ENCODE data around the gene NXNL1.
"Not testable (repeated sequence)": the region's sequence is repeated elsewhere in the genome, so short reads cannot be mapped to it uniquely, and the experiment has no call there.

The NXNL1 gene, protein sequence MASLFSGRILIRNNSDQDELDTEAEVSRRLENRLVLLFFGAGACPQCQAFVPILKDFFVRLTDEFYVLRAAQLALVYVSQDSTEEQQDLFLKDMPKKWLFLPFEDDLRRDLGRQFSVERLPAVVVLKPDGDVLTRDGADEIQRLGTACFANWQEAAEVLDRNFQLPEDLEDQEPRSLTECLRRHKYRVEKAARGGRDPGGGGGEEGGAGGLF

DNA sequence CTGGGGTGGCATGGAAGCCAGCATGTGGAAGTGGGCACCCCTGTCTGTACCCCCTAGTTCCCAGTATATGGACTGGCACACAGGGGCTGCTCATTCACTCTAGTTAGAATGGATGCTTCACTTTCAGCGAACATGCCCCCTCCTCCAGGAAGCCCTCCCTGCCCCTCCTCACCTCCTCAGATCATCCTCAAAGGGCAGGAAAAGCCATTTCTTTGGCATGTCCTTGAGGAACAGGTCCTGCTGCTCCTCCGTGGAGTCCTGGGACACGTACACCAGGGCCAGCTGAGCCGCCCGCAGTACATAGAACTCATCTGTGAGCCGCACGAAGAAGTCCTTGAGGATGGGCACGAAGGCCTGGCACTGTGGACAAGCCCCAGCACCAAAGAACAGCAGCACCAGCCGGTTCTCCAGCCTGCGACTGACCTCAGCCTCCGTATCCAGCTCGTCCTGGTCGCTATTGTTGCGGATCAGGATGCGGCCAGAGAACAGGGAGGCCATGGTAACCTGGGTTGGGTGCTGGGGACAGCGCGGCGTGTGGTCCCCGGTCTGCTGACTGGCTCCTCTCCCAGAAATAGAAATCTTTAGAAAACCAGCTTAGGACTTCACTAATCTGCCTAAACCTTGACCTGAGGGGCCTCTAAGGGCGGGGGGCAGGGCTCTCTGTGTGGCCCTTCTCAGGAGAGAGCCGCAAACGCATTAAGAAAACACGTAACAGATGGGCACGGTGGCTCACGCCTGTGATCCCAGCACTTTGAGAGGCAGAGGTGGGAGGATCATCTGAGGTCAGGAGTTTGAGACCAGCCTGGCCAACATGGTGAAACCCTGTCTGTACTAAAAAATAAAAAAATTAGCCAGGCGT is at the start of gene NXNL1:
Gene NXNL1, minus strand, starts transcription at position 555 of the 859 bp plus-strand sequence. Its CDS starts 57 bp downstream, at position 498.
- no peak for DNase-seq (ENCODE audit: low read depth)

DNA sequence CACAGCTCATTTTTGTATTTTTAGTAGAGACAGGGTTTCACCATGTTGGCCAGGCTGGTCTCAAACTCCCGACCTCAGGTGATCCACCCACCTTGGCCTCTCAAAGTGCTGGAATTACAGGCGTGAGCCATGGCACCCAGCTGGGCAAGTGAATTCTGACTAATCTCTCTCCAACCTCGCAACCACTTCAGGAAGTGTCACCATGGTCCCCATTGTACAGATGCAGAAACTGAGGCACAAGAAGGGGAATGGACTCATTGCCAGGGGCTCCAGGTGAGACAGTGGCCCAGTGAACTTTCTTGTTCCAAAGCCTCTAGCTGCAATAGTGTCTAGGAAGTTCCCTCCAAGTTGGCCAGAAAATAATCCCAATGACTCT is 47.8 kb upstream of the NXNL1 start:
- not testable (repeated sequence) for DNase-seq (ENCODE audit: low read depth)

DNA sequence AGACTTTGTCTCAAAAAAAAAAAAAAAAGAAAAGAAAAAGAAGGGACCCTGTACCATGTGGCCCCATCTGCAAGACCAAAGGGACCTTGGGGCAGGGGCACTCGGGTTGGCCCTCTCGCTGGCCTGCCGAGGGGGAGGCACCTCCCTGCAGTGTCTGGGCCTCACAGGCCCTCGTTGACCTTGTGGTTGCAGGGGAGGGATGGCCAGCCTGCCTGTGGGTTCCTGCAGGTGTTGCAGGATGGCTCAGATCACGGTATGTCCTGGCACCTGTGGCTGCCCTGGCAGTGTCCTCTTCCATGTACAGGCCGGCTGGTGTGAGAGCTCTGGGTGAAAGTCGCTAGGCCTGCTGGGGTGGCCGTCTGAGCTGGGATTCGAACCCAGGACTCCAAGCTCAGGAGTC is 46.0 kb upstream of the NXNL1 start:
- DNase-seq (ENCODE audit: low read depth): no peak

DNA sequence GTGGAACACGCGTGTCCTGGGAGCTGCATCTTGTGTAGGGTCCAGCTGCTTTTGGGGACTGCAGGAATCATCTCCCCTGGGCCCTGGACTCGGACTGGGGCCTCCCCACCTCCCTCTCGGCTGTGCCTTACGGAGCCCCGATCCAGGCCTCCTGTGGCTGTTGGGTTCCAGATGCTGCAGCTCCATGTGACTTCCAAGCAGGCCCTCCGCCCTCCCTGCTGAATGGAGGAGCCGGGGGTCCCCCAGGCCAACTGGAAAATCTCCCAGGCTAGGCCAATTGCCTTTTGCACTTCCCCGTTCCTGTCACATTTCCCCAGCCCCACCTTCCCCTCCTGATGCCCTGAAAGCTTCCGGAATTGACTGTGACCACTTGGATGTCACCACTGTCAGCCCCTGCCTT is 44.5 kb upstream of the NXNL1 start:
- no peak for DNase-seq (ENCODE audit: low read depth)

DNA sequence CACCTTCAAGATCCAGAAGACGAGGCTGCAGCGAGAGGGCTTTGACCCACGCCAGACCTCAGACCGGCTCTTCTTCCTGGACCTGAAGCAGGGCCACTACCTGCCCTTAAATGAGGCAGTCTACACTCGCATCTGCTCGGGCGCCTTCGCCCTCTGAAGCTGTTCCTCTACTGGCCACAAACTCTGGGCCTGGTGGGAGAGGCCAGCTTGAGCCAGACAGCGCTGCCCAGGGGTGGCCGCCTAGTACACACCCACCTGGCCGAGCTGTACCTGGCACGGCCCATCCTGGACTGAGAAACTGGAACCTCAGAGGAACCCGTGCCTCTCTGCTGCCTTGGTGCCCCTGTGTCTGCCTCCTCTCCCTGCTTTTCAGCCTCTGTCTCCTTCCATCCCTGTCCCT is 43.7 kb upstream of the NXNL1 start:
- no peak for DNase-seq (ENCODE audit: low read depth)

DNA sequence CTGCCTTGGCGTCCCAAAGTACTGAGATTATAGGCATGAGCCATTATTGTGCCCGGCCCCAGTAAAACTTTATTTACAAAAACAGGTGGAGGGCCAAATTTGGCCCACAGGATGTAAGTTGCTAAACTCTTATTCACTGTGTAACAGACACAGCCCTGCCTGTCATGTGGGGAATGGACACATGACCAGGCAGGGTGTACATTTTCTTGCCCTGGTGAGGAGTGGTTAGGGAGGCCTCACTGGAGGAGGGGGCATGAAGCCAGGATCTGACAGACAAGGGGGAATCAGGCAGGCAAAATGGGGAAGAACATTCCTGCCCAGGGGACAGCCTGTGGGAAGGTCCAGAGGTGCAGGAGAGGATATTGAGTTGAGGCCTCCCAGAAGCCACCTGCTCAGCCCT is 43.3 kb upstream of the NXNL1 start:
- no peak for DNase-seq (ENCODE audit: low read depth)

DNA sequence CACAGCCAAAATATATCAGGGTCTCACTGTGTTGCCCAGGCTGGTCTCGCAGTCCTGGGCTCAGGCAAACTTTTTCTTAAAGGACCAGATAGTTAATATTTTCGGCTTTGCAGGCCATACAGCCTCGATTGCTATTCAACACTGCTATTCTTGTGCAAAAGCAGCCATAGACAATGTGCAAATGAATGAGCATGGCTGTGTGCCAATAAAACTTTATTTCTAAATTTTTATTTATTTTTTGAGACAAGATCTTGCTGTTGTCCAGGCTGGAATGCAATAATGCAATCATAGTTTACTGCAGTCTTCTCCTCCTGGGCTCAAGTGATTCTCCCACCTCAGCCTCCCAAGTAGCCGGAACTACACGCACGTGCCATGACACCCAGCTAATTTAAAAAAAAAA is 42.5 kb upstream of the NXNL1 start:
- DNase-seq (ENCODE audit: low read depth): no peak

DNA sequence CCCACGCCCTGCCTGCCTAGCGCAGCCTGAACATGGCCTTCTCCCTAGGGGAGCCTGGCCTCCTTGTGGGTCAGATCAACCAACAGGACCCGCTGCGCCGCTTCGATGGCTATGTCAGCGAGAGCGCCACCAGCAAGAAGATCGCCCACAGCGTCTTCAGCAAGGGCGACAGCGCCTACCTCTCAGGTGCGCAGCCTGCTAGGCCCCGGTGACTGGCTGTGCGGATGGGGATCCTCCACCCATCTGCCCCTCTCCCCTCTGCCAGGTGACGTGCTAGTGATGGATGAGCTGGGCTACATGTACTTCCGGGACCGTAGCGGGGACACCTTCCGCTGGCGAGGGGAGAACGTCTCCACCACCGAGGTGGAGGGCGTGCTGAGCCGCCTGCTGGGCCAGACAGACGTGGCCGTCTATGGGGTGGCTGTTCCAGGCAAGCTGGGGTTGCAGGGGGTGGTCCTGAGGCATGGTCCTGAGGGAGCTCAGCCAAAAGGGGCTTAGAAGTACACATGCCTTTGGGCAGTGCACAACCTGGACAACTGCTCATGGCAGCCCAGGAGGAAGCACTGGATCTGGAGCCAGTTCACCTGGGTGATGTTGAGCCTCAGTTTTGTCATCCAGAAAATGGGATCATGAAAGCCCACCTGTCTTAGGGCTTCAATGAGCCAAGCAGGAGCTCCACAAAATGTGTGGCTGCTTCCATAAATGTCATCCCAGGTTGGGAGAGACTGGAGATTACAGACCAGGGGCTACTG is 39.9 kb upstream of the NXNL1 start:
- no peak for DNase-seq (ENCODE audit: low read depth)

DNA sequence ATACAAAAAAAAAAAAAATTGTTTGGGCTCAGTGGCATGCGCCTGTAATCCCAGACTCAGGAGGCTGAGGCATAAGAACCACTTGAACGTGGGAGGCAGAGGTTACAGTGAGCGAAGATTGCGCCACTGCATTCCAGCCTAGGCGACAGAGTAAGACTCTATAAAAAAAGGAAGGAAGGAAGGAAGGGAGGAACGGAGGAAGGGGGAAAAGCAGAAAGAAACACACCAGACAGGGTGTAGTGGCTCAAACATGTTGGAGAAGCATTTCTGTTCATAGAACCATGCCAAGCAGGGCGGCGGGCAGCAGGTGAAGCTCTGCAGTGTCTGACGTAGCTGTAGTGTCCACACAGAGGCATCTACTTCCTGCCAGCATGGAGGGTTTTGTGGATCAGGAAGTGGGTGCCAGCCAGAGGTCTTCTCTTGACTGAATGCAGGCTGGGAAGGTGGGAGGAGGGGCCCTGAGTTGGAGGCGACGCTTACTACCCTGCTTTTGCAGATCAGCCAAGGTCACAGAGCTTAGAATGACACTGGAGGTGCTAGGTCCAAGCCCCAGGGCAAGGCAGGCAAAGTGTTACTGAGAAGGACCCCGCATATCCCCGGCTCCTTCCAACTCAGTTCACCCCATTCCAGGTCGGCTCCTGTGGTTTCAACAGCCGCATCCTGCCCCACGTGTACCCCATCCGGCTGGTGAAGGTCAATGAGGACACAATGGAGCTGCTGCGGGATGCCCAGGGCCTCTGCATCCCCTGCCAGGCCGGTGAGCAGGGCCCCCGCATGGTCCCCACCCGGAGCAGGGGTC is 39.1 kb upstream of the NXNL1 start:
- DNase-seq (ENCODE audit: low read depth): no peak

DNA sequence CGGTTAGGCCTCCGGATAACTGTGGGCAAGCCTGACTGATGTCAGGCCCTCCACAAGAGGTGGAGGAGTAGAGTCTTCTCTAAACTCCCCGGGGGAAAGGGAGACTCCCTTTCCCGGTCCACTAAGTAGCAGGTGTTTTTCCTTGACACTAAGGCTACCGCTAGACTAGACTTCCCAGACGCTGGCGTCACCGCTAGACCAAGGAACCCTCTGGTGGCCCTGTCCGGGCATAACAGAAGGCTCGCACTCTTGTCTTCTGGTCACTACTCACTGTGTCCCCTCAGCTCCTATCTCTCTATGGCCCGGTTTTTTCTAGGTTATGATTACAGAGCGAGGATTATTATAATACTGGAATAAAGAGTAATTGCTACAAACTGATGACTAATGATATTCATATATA is 38.3 kb upstream of the NXNL1 start:
- DNase-seq (ENCODE audit: low read depth): not testable (repeated sequence)

DNA sequence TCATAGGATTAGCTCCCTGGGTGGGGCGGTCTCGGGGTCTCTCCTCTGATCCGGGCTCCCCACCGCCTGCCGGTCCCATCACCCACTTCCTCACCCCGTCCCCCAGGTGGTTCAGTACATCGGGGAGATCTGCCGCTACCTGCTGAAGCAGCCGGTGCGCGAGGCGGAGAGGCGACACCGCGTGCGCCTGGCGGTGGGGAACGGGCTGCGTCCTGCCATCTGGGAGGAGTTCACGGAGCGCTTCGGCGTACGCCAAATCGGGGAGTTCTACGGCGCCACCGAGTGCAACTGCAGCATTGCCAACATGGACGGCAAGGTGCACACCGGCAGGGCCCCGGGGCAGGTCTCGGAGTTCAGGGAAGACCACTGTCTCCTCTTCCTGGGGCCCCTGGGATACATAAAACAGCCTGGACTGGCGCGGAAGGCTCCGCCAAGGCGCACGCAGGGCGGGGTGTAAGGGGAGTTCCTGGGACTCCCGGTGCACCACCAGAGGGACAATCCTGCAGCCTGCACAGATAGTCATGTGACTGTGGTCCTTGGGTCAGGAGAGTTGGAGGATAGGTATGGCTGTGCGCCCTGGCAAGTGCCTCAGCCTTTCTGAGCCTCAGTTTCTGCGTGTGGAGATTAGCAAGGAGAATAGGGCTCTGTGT is 36.5 kb upstream of the NXNL1 start:
- no peak for DNase-seq (ENCODE audit: low read depth)

DNA sequence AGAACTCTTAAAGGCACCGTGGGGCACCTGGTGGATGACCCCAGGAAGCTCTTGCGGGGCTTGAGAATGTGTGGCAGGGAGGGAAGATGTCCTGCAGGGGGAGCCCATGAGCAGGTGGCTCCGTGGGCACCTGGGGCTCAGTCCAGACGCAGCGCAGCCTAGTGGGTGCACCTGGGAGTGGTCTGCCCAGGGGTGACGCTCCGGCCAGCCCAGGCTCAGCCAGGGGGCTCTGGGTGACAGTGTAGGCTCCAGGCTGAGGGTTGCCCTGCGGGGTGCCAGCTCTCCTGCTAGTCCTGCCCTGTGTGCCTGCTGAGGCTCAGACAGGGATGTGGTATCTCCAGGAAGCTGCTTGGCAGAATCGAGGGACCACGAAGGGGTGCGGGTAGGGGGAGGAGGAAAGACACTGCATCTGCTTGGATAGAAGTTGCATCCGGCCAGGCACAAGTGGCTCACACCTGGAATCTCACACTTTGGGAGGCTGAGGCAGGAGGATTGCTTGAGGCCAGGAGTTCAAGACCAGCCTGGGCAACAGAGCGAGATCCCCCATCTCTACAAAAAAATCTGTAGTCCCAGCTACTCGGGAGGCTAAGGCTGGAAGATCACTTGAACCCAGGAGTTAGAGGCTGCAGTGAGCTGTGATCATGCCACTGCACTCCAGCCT is 35.7 kb upstream of the NXNL1 start:
- peak; percentile 62 for DNase-seq (ENCODE audit: low read depth)

DNA sequence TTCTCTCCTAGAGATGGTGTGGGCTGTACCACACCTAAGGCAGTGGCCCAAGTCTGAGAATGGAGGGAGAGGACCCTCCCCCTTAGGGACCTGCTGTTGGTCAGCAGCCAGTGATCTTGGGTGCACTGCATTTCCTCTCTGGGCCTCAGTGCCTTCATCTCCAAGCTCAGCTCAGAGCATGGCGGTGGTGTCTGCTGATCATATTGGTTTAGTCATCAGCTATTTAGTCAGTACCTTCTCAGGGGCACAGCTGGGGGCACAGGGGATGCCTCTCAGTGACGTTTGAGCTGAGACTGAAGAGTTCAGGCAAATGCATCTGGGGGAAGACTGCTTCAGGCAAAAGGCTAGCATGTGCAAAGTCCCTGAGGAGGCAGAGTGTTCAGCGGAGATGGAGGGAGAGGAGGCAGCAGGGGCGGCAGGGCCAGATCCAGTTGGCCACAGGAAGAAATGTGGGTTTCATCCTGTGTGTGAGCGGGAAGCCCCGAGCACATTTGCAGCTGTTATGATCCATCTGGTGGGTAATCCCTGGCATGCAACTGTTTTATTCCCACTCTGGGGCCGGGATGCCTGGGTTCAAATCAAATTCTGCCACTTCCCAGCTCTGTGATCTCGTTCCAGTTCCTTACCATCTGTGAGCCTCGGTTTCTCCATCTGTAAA is 35.0 kb upstream of the NXNL1 start:
- DNase-seq (ENCODE audit: low read depth): no peak

DNA sequence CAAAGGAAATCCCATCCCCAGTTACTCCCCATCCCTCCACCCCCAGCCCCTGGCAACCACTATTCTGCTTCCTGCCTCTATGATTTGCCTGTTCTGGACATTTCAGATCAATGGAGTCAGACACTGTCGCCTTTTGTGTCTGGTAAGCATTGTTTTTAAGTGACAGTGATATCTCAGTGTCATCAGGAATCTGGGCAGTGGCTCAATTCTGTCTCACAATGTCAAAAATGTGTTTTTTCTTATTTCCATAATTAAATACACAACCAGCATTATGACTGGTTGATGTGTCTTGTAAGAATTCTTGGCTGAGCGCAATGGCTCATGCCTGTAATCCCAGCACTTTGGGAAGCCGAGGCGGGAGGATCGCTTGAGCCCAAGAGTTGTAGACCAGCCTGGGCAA is 30.6 kb upstream of the NXNL1 start:
- DNase-seq (ENCODE audit: low read depth): no peak

DNA sequence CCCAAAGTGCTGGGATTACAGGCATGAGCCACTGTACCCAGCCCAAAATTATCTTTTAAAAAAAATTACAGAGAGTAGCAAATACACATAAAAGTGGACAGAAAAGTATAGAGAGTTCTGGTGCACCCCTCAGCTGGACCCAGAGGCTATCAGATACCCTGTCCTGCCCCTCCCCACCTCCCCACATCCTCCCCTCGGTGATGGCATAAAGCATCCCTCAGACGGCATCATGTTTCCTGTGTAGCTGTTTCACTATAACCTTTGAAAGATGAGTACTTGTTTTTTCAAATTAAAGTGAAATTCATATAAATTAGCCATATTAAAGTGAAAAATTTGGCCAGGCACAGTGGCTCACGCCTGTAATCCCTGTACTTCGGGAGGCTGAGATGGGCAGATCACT is 29.7 kb upstream of the NXNL1 start:
- no peak for DNase-seq (ENCODE audit: low read depth)

DNA sequence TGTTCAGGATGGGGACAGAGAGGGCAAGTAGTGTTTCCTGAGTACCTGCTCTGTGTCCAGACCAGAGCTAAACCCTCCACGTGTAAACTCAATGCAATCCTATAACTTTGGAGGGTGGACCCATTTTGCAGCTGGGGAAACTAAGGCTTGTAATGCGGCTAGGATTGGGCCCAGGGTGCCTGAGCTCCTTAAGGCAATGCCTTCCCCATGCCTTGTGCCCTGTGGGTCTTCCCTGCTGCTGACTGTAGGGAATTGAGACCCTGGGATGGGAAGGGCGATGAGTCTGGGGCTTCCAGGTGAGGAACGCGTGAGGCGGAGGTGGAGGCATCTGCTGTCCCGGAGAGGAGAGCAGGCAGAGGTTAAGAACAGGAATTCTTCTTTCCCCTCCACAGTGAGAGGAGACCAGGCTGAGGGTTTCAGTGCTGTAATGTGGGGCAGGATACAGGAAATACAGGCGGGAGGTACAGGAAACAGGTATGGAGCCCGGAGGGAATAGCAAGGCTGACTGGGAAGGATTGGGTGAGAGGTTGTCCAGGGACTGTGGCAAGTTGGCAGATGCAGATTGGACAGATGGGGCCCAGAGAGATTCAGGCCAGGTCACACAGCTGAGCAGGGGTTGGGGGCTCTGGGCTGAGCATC is 28.8 kb upstream of the NXNL1 start:
- no peak for DNase-seq (ENCODE audit: low read depth)

DNA sequence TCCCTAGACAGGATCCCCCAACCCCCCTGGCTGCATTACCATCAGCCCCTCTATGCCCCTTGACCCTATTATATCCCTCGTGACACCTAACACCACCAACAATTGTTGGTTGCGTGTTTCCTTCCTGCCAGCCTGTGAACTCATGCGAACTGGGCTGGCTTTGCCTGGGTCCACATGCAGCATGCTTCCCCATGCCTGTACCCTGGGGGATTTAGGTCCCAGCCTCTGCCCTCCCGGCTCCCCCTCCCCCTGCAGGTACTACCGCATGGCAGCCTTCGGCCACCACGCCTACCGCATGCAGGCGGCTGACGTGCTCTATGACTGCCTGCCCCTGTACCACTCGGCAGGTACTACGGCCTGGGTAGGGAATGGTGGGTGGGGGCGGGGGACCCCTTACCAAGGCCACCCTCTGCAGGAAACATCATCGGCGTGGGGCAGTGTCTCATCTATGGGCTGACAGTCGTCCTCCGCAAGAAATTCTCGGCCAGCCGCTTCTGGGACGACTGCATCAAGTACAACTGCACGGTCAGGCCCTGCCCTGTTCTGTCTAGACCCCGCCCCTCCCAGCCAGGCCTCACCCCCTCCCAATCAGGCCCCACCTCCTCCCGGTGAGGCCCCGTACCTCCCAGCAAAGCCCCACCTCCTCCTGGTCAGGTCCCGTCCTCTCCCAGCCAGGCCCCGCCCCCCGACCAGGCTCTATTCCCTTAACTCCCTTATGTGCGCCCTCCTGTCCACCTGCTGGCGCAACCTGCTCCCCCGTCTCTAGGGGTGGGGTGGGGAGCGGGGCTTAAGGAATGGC is 28.1 kb upstream of the NXNL1 start:
- peak; percentile 51 for DNase-seq (ENCODE audit: low read depth)

DNA sequence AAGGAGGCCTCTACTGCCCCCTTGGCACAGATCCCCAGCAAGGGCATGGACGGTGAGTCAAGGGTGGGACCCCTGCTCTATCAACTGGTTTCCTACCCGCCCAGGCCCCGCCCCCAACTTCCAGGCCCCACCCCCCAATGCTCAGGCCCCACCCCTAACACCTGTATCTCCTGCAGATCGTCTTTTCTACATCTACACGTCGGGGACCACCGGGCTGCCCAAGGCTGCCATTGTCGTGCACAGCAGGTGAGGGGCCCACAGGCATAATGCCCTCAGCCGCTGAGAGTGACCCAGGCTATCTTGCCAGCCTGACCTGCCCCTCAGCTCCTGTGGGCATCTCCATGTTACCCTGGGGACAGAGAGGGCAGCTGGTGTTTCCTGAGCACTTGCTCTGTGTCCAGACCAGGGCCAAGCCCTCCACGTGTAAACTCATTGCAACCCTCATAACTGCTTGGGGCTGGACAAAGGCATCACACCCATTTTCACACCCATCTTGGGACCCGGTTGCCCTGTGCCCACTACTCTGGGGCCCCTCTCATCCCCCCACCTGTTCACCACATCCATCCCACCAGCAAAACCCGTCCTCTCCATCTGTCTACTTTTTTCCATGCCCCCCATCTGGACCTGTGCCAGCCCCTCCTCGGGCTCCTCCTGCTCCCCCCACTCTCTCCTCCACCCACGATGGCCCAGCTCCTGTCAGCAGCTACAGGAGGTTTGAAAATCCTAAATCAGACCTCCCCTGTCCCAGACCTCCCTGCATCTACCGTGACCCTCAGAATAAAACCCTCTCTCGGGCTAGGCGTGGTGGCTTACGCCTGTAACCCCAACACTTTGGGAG is 26.8 kb upstream of the NXNL1 start:
- DNase-seq (ENCODE audit: low read depth): no peak
